ENCODE measurements around the gene ITGB2. TPM values are rescaled to one million over a fixed set of nuclear protein-coding genes. Genes with fewer than 3 reads are reported as not detected.

Gene ITGB2
- total RNA-seq, 1 experiment from 2014 or later = 1.5 TPM

- TF ChIP-seq ATF3 (IDR thresholded peaks at IDR 0.05) (no peak), EZH2phosphoT487 (IDR thresholded peaks at IDR 0.05; ENCODE audit: borderline replicate concordance) (no peak), SP1 (IDR thresholded peaks at IDR 0.05; ENCODE audit: low read depth) (no peak), EZH2 (IDR thresholded peaks at IDR 0.05) (no peak)
Measured at GRCh38 chr21:44878053-44878982, 42.4 kb downstream of the ITGB2 start (continued).

DNA sequence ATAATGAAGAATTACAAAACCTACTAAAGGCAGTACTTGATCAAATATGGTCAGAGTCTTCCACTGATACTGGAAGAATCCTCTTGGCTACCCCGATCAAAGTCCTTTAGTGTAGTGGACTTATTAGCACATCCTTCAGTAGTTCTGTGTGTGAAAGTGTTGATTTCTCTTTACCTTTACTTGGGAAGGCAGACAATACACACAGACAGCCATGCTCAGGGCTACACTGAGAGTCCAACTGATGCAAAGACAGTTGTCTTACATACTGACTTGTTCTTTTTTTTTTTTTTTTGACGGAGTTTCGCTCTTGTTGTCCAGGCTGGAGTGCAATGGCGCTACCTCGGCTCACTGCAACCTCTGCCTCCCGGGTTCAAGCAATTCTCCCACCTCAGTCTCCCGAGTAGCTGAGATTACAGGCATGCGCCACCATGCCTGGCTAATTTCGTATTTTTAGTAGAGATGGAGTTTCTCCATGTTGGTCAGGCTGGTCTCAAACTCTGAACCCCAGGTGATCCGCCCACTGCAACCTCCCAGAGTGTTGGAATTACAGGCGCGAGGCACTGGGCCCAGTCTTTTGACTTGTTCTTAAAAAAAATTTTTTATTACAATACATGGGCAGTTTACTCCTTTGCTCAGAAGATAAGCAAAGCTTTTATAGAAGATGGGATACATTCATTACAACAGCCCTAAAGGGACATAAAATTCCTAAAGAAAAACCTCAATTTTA lies 43.7 kb downstream of the ITGB2 start:
- CTCF ChIA-PET = interaction anchor here (1.0 kb wide), 1 partner anchor 16 kb away, joined by 3 read pairs; no protein-coding TSS in a partner anchor
- Histone ChIP-seq H3K4me3 (replicated peaks in 1 of 2; ENCODE audit: low read depth in 1 of 2, low read length in 2 of 2) (no peak overlapping the region), H2AFZ (ENCODE audit: low read depth, low read length, poor library complexity, severe bottlenecking) (no peak overlapping the region), H3K4me1 (ENCODE audit: control insufficient read depth in 1 of 2, insufficient read depth in 2 of 2, low read length in 2 of 2) (peaks cover 4 to 17% of the 10 kb centered on the region in 2 experiments), H3K79me2 (ENCODE audit: insufficient read depth, low read length) (peaks cover 12% of the 10 kb centered on the region), H3K27me3 (ENCODE audit: insufficient read depth, low read length) (no peaks in the 10 kb centered on the region), H3K36me3 (ENCODE audit: control insufficient read depth in 1 of 2, insufficient read depth in 2 of 2, low read length in 2 of 2) (no peaks in the 10 kb centered on the region), H3K4me2 (ENCODE audit: low read length) (no peak overlapping the region), H3K27ac (ENCODE audit: low read depth, low read length) (no peak overlapping the region), H3K9me2 (ENCODE audit: insufficient read depth) (no peaks in the 10 kb centered on the region), H3K9ac (ENCODE audit: low read length) (no peak overlapping the region), H3K9me3 (ENCODE audit: control insufficient read depth in 1 of 2, insufficient read depth in 1 of 2, low read depth in 1 of 2, low read length in 2 of 2) (no peaks in the 10 kb centered on the region), H4K20me1 (ENCODE audit: insufficient read depth) (no peaks in the 10 kb centered on the region; the same call in 1 of the 2 replicates)
- ATAC-seq (no peak), DNase-seq (ENCODE audit: low read depth, low spot score) (no peak)
- TF ChIP-seq TCF7L2 (IDR thresholded peaks at IDR 0.05; ENCODE audit: borderline replicate concordance, extremely low read depth, insufficient read depth, insufficient read length) (no peak), ATF3 (IDR thresholded peaks at IDR 0.05) (no peak), POLR2A (IDR thresholded peaks at IDR 0.05; ENCODE audit: borderline replicate concordance, extremely low read depth, insufficient read depth, insufficient read length) (no peak), REST (IDR thresholded peaks at IDR 0.05; ENCODE audit: low read depth) (no peak), FOSL1 (IDR thresholded peaks at IDR 0.05; ENCODE audit: low read depth) (no peak), JUND (IDR thresholded peaks at IDR 0.05) (no peak), CBX3 (IDR thresholded peaks at IDR 0.05; ENCODE audit: low read depth) (no peak), EGR1 (IDR thresholded peaks at IDR 0.05; ENCODE audit: low read depth) (no peak), EZH2 (IDR thresholded peaks at IDR 0.05) (no peak), SIN3A (IDR thresholded peaks at IDR 0.05; ENCODE audit: low read depth) (no peak)
- BruUV-seq (replicated peaks) = no TSS peak
- POLR2A ChIA-PET = no interaction called here
- intact Hi-C loops (cut with micrococcal nuclease) = no loop called here
- RAD21 ChIA-PET (ENCODE audit: low non-redundant PET in 1 of 2, low total read pairs in 2 of 2, uncharacterized antibody in 2 of 2, unreplicated experiment in 2 of 2) = no interaction called here
